HG03575 (cell line): ENCODE measurements around the gene RLN2.
"Not testable (repeated sequence)": the region's sequence is repeated elsewhere in the genome, so short reads cannot be mapped to it uniquely, and the experiment has no call there.

Experiments used
- ATAC-seq: cut with Tn5 transposase; IDR thresholded peaks from one replicate; pipeline ENCODE4 v1.9.1; 2021; ENCODE audit not compliant: unreplicated experiment, insufficient number of reproducible peaks, low FRiP score; ENCODE audit errors: extremely low read depth

RLN2 gene, protein sequence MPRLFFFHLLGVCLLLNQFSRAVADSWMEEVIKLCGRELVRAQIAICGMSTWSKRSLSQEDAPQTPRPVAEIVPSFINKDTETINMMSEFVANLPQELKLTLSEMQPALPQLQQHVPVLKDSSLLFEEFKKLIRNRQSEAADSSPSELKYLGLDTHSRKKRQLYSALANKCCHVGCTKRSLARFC

DNA sequence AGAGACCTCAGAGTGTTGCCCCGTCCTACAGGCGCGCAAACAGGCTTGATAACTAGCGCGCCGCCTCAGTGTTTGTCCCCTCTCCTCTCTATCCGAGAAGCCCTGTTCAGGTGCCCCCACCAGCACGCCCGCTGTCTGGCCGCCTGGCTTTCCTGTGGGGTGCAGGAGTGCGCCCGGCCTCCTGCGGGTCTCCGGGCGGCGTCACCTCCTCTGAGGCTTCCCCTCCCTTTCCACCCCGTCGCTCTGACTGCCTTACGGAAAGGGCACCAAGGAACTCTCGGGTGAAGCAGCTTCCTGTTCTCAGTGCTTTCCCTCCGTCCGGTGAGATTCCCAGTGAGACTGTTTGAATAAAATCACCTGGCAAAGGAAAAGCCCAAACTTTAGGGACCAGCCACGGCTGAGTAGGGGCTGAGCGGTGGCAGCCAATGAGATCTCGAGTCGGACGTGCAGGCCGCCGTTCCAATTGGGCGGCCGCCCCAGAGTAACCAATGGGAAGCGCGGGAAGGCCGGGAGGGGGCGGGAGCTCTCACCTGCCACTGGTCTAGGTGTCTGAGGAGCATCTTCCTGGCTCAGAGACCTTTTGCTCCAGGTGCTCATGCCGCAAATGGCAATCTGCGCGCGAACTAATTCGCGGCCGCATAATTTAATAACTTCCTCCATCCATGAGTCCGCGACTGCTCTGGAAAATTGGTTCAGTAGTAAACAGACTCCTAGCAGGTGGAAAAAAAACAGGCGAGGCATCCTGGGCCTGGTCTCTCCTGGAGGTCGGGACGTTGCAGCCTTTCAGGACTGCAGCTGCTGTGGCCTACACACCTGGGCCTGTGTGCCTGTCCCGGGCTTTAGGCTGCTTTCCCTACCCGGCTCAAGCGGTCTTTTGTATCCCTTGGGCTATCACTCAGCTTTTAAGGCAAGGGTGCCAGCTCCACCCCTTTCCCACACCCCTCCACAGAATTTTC, at the start of gene RLN2:
TSS of gene RLN2 (minus strand) at position 877 of the 956 bp plus-strand sequence. CDS start at position 741, 136 bp downstream.
- ATAC-seq, result peak; percentile 74

DNA sequence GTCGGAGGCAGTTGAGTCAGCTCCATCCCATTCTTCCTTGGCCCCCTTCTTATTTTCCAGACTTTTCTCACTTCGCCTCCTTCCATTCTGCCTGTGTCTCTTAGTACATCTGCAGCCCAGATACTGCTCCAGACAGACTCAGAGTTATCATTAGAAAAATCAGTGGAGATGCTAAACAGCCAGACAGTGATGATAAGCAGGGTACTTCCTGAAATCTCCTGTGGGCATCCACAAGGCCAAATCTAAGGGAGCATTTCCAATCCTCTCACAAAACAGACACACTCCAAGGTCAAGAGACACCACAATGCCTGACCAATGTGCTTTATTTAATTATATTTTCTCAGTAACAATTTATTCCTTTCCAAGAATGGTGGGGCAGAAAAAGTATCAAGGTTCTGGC, 49.7 kb upstream of the RLN2 start:
- no peak for ATAC-seq

DNA sequence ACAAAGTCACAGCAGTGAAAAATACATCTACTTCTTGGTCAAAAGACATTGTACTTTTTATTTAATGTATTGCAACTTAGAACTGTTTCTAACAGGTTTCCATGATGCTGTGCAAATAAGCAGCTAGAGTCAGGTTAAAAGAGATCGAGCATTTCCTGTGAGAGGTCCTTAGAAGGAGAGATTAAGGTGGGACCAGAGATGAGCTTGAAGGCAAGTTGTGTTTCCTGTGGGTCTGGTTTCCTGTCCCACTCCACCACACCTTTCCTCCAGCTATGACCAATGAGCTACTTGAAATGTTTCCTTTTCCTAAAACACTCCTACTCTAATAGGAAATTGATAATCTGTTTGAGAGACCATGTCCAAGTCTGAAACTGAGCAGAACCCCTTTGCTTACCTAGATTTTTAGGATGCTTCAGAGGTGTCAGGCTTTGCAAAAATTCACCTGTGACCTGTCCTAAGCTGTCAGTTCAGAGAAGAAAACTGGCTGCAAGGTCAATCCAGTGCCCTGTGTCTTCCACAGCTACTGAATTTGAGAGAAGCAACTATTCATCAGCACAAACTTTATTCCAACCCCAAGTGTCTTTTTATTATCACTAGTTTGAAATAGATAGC, 48.2 kb upstream of the RLN2 start:
- no peak for ATAC-seq

DNA sequence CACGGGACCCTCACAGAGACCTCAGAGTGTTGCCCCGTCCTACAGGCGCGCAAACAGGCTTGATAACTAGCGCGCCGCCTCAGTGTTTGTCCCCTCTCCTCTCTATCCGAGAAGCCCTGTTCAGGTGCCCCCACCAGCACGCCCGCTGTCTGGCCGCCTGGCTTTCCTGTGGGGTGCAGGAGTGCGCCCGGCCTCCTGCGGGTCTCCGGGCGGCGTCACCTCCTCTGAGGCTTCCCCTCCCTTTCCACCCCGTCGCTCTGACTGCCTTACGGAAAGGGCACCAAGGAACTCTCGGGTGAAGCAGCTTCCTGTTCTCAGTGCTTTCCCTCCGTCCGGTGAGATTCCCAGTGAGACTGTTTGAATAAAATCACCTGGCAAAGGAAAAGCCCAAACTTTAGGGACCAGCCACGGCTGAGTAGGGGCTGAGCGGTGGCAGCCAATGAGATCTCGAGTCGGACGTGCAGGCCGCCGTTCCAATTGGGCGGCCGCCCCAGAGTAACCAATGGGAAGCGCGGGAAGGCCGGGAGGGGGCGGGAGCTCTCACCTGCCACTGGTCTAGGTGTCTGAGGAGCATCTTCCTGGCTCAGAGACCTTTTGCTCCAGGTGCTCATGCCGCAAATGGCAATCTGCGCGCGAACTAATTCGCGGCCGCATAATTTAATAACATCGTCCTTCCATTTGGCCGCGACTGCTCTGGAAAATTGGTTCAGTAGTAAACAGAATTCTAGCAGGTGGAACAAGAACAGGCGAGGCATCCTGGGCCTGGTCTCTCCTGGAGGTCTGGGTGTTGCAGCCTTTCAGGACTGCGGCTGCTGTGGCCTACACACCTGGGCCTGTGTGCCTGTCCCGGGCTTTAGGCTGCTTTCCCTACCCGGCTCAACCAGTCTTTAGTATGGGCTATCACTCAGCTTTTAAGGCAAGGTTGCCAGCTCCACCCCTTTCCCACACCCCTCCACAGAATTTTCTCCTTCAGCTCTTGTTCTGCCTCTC, 34.8 kb upstream of the RLN2 start, which contains the start of gene RLN1:
TSS of gene RLN1 (minus strand) at position 885 of the 990 bp plus-strand sequence. CDS start at position 755, 130 bp downstream.
- ATAC-seq, result peak; percentile 74

DNA sequence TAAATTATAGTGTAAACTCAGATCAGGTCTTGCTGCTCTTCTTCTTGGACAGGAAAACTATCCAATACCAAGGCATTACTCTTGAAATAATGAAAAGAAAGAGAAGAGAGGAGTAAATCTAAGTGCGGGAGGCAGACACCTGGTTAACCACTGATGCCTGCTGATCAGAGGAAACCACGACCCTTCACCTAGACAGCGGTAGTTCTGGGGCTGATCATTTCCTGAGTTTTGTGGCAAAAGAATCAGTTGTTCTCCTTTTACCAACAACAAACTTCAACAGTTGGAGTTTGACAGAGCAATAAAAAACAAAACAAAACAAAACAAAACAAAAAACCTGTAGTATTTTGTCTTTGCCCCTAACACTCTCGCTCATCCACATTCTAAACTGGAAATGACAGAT, 32.2 kb upstream of the RLN2 start:
- ATAC-seq, result no peak

DNA sequence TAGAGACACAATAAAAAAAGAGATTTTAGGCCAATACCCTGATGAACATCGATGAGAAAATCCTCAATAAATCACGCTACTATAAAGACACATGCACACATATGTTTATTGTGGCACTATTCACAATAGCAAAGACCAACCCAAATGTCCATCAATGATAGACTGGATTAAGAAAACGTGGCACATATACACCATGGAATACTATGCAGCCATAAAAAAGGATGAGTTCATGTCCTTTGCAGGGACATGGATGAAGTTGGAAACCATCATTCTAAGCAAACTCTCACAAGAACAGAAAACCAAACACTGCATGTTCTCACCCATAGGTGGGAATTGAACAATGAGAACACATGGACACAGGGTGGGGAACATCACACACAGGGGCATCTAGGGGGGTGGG, 26.8 kb upstream of the RLN2 start:
- ATAC-seq, result not testable (repeated sequence)

DNA sequence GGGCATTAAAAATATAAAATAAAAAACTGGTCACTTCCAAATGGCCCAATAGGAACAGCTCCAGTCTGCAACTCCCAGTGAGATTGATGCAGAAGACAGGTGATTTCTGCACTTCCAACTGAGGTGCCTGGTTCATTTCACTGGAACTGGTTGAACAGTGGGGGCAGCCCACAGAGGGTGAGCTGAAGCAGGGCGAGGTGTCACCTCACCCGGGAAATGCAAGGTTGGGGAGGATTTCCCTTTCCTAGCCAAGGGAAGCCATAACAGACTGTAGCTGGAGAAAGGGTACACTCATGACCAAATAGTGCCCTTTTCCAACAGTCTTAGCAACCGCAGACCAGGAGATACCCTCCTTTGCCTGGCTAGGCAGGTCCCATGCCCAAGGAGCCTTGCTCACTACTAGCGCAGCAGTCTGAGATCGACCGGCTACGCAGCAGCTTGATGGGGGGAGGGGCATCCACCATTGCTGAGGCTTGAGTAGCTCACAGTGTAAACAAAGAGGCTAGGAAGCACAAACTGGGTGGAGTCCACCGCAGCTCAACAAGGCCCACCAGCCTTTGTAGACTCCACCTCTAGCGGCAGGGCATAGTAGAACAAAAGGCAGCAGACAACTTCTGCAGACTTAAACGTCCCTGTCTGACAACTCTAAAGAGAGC, 22.5 kb upstream of the RLN2 start:
- ATAC-seq, result no peak

DNA sequence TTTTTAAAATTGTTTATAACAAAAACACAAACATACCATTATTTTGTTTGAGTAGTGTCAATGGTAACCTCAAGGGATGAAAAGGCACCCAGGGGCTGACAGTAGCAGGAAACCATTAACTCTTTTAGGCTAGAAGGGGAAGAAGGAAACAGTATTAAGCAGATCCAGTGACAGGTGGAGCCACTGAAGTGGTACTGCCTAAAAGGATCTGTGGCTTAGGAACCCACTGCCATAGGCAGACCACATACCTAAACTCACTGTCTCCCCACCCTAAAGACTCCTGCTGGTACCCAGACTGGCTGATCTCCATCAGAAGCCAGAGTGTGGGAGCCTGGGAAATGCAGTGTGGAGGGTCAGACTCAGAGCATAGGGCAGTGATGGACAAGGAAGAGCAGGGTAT, 21.7 kb upstream of the RLN2 start:
- ATAC-seq, result no peak

DNA sequence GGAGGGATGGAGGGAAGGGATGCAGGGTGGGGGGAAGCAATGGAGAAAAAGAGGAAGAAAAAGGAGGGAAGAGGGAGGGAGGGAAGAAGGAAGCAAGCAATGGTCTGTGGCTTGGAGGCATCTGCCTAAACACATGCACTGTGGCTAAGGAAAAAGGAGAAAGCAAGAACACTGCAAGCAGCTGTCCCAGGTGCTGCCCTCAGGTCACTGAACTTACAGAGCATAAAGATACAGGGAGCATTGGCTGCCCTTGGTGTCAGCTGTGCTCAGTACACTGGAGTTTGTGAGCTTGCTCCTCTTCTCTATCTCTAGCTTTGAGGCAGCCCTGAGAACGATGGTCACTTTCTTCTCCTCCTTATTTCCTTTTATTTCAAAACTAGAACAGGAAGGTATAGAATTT, 17.1 kb upstream of the RLN2 start:
- not testable (repeated sequence) for ATAC-seq

DNA sequence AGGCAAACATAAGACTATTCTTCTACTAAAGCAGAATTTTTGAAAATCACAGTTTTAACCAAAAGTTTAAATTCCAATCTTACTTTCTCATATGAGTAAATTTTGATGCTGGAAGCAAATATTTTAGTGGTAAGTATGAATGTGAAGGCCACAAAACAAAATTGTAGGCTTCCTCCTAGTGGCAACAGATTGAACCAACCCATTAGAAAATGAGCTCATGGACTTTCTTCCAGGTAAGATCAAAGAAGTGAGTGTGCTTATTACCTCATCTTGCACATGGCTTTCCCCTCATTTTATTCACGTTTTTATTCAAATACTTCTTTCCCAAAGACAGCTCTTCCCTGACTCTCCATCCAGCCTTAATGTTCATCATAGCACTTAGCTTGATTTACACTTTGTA, 16.5 kb upstream of the RLN2 start:
- no peak for ATAC-seq

DNA sequence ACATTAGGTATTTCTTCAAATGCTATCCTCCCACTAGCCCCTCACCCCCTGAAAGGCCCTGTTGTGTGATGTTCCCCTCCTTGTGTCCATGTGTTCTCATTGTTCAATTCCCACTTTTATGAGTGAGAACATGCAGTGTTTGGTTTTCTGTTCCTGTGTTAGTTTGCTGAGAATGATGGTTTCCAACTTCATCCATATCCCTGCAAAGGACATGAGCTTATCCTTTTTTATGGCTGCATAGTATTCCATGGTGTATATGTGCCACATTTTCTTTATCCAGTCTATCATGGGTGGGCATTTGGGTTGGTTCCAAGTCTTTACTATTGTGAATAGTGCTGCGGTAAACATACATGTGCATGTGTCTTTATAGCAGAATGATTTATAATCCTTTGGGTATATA, 11.9 kb upstream of the RLN2 start:
- ATAC-seq, result not testable (repeated sequence)

DNA sequence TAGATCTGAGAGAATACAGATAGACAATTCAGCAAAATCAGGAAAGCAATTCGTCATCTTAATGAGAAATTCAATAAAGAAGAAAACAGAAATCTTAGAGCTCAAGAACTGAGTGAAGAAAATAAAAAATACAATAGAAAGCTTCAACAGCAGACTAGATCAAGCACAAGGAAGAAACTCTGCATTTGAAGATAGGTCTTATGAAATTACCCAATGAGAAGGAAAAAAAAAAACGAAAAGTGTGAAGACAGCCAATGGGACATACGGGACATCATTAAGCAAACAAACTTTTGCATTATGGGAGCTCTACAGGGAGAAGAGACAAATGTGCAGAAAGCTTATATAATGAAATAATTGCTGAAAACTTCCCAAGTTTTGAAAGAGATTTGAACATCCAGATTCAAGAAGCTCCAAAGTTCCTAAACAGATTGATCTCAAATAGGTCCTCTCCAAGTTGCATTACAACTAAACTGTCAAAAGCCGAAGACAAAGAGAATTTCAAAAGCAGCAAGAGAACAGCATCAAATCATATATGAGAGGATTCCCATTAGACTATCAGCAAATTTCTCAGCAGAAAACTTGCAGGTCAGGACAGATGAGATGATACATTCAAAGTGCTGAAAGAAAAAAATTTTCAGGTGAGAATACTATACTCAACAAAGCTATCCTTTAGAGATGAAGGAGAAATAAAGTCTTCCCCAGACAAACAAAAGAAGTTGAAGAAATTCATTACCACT, 10.8 kb upstream of the RLN2 start:
- ATAC-seq, result no peak

DNA sequence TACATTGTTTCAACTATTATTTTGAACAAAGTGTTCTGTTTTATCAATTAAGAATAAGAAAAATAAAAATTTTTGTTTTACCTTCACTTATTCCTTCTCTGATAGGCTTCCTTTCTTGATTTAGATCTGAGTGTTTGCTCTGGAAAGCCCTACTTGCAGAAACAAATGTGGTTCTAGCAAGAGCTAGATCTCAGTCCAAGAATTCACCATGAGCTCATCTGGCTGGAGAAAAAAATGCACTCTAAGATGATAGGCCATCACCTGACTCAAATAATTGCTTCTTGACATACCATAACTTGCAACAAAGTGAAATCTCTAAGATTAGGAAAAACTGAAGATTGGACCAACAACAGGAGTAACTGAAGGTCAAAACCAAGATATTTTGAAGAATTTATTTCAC, 6.3 kb upstream of the RLN2 start:
- no peak for ATAC-seq

DNA sequence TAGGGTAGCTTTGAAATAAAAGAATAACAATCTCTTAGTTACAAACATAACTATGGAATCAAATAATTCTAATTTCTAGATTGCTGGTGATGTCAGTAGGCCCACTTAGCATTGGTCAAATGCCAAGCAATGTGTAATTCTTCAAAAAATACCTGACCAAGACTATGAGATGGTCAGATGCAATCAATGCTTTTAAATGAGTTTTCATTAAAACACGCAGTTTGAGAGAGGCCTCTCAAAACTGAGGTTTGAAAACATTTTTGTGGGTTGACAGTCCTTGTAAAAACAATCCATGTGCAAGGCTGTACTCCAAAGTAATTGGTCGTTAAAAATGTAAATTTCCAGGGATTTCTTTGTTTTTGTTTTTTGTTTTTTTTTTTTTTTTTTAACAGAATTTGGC, 1.2 kb upstream of the RLN2 start:
- ATAC-seq, result no peak

DNA sequence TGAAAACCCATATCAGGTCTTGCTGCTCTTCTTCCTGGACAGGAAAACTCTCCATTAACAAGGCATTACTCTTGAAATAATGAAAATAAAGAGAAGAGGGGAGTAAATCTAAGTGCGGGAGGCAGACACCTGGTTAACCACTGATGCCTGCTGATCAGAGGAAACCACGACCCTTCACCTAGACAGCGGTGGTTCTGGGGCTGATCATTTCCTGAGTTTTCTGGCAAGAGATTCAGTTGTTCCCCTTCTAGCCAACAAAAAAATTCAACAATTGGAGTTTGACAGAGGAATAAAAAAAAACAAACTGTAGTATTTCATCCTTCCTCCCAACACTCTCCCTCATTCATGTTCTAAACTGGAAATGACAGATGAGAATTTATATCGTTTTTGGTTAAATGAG, 3.0 kb downstream of the RLN2 start:
- ATAC-seq, result no peak

DNA sequence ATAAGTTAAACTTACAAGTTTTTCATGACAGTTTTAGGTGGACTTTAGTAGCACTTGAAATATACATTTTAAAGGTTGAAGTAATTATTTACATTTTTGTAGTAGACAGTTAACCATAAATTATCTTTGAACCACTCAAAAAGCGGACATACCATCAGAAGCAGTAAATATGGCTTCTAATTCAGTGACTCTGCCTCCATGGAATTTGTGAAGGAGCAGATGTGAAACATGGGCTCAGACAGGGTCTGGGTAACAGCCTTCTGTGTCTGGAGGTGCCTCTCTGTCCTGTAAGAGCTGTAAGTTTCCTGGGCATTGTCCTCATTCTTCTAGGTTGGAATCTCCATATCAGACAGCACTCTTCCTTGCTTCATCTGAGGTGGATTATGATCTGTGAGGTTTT, 12.4 kb downstream of the RLN2 start:
- no peak for ATAC-seq

DNA sequence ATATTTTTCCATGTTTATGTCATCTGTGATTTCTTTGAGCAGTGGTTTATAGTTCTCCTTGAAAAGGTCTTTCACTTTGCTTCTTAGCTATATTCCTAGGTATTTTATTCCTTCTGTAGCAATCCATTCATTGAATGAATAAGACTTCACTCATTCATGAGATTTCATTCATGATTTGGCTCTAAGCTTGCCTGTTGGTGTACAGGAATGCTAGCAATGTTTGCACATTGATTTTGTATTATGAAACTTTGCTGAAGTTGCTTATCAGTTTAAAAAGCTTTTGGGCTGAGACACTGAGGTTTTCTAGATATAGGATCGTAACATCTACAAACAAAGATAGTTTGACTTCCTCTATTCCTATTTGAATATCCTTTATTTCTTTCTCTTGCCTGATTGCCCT, 15.9 kb downstream of the RLN2 start:
- no peak for ATAC-seq

DNA sequence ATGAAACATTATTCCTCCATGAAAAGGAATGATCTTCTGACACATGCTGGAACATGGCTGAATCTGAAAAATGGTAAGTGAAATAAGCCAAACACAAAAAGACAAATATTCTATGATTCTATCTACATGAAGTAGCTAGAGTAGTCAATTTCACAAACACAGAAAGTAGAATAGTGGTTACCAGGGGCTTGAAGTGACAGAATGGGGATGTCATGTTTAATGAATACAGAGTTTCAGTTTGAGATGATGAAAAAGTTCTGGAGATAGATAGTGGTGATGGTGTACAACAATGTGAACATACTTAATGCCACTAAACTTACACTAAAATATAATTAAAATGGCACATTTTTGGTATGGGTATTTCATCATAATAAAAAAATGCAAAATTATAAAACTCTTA, 18.3 kb downstream of the RLN2 start:
- no peak for ATAC-seq
